ENCODE data around the gene CNPY4.

DNA sequence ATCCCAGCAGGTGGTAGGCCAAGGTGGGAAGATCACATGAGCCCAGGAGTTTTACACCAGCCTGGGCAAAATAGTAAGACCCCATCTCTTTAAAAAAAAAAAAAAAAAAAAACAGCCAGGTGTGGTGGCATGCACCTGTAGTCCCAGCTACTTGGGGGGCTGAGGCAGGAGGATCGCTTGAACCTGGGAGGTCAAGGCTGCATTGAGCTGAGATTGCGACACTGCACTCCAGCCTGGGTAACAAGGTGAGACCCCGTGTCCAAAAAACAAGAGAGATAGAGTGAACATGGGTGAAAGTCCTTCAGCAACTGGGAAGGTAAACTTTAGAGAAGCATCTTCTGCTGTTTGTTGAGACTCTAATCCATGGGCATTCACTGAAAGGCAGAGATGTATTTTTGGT is 23.0 kb downstream of the CNPY4 start:
- no peak for TF ChIP-seq POLR2A (IDR thresholded peaks at IDR 0.05)
- TF ChIP-seq, protein P1, sequence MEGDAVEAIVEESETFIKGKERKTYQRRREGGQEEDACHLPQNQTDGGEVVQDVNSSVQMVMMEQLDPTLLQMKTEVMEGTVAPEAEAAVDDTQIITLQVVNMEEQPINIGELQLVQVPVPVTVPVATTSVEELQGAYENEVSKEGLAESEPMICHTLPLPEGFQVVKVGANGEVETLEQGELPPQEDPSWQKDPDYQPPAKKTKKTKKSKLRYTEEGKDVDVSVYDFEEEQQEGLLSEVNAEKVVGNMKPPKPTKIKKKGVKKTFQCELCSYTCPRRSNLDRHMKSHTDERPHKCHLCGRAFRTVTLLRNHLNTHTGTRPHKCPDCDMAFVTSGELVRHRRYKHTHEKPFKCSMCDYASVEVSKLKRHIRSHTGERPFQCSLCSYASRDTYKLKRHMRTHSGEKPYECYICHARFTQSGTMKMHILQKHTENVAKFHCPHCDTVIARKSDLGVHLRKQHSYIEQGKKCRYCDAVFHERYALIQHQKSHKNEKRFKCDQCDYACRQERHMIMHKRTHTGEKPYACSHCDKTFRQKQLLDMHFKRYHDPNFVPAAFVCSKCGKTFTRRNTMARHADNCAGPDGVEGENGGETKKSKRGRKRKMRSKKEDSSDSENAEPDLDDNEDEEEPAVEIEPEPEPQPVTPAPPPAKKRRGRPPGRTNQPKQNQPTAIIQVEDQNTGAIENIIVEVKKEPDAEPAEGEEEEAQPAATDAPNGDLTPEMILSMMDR (IDR thresholded peaks at IDR 0.05), result no peak
- no peak for TF ChIP-seq EP300 (IDR thresholded peaks at IDR 0.05)
